Thyroid gland (tissue), 4 donors: ENCODE data around the gene RPS2. TPM values are rescaled to one million over a fixed set of nuclear protein-coding genes. Genes with fewer than 3 reads are reported as not detected.

ENCODE experiments used
- DNase-seq, 2 donors: peaks; one replicate each; pipeline ENCODE4 v3.0.0-alpha.2; 2019
- H3K27ac ChIP-seq, 3 donors: fragments of 200-600 bp; sonication (generic); 1 replicate in 2 of 3; 2 replicates in 1 of 3; pipeline ENCODE4 v1.5.1; 2016 to 2019; ENCODE audit warnings: mild to moderate bottlenecking in 1 of 3, moderate library complexity in 1 of 3
- H3K27me3 ChIP-seq: fragments of 200-600 bp; sonication (generic); one replicate; pipeline ENCODE4 v1.5.1; 2019
- H3K36me3 ChIP-seq, 2 donors: fragments of 200-600 bp; sonication (generic); one replicate each; pipeline ENCODE4 v1.5.1; 2016 to 2019
- H3K4me1 ChIP-seq, 2 donors: fragments of 200-600 bp; sonication (generic); one replicate each; pipeline ENCODE4 v1.5.1; 2017 to 2019
- H3K4me3 ChIP-seq, 3 donors: fragments of 200-600 bp; sonication (generic); replicated peaks in 1 of 3; 1 replicate in 2 of 3; 2 replicates in 1 of 3; pipeline ENCODE4 v1.5.1; 2016; ENCODE audit warnings: mild to moderate bottlenecking in 1 of 3
- H3K9me3 ChIP-seq: fragments of 200-600 bp; sonication (generic); one replicate; pipeline ENCODE4 v1.5.1; 2017
- CTCF ChIP-seq, 6 experiments: fragments of 200-600 bp in 3 of 6; fragments of 450-650 bp in 3 of 6; sonication (generic) in 3 of 6; IDR thresholded peaks; one replicate each; pipeline ENCODE4 v1.5.1; 2016 to 2019; ENCODE audit warnings: antibody characterized with exemption in 6 of 6, mild to moderate bottlenecking in 2 of 6, inconsistent platforms in 1 of 6, moderate library complexity in 1 of 6
- POLR2A ChIP-seq, 2 donors: fragments of 450-650 bp; IDR thresholded peaks; one replicate each; pipeline ENCODE4 v1.6.1; 2017; ENCODE audit warnings: antibody characterized with exemption in 2 of 2, mild to moderate bottlenecking in 2 of 2, moderate library complexity in 1 of 2
- WGBS, 2 donors: methylation state at CpG; one replicate each; pipeline ENCODE4 v1.1.5; 2017; 5-methylcytosine and 5-hydroxymethylcytosine counted together
- intact Hi-C: fragments of 100-400 bp; cut with DNase I; formaldehyde crosslinking; loops from one replicate; pipeline ENCODE4 v1.15.1; 2023
- total RNA-seq, 4 donors: library from RNA; depleted of rRNA; stranded (reverse); fragments of >200 nt; gene quantifications; one replicate each; pipeline ENCODE4 v1.2.3, GENCODE V29; 2016

RPS2 gene
- total RNA-seq, 4 donors from 2014 or later, result 976 to 2,244 (median 1,167) TPM

- H3K4me1 ChIP-seq, result peaks cover 7 to 19% of the 10 kb centered on the region in 2 donors
- TF ChIP-seq POLR2A (IDR thresholded peaks at IDR 0.05) (no peak), CTCF (IDR thresholded peaks at IDR 0.05) (no peak)
- H3K36me3 ChIP-seq, result peaks cover 51 to 54% of the 10 kb centered on the region in 2 donors
- intact Hi-C loops, result no loop called here
- H3K27ac ChIP-seq, result no peak overlapping the region
- no peaks in the 10 kb centered on the region for H3K27me3 ChIP-seq
- WGBS, 2 donors, result 95% methylated on average over 9 to 25 of the region's 53 CpGs
- H3K9me3 ChIP-seq, result no peaks in the 10 kb centered on the region
- no peak overlapping the region for H3K4me3 ChIP-seq
- DNase-seq, result no peak
Observed at GRCh38 chr16:2001456-2002355, 37.1 kb upstream of the RPS2 start.

GRCh38 chr16:2001035-2001434, 36.4 kb upstream of the RPS2 start:
- Histone ChIP-seq H3K36me3 (peaks cover 51 to 54% of the 10 kb centered on the region in 2 donors), H3K9me3 (no peaks in the 10 kb centered on the region), H3K27ac (no peak overlapping the region), H3K4me1 (peaks cover 7 to 18% of the 10 kb centered on the region in 2 donors), H3K4me3 (no peak overlapping the region), H3K27me3 (no peaks in the 10 kb centered on the region)
- WGBS, 2 donors, result 93 to 95% methylated on average over 7 to 19 of the region's 19 CpGs
- no peak for DNase-seq
- TF ChIP-seq POLR2A (IDR thresholded peaks at IDR 0.05) (no peak), CTCF (IDR thresholded peaks at IDR 0.05) (no peak)
- intact Hi-C loops, result no loop called here

- peaks cover 51 to 54% of the 10 kb centered on the region in 2 donors for H3K36me3 ChIP-seq
- 90 to 93% methylated on average over 20 to 25 of the region's 28 CpGs for WGBS, 2 donors
Observed at GRCh38 chr16:1999866-2000514, 35.4 kb upstream of the RPS2 start.

GRCh38 chr16:1998852-1999801, 34.5 kb upstream of the RPS2 start:
- Histone ChIP-seq H3K4me1 (peaks cover 6 to 9% of the 10 kb centered on the region in 2 donors), H3K9me3 (no peaks in the 10 kb centered on the region), H3K27ac (no peak overlapping the region), H3K27me3 (no peaks in the 10 kb centered on the region), H3K4me3 (no peak overlapping the region), H3K36me3 (peaks cover 51 to 54% of the 10 kb centered on the region in 2 donors)
- no peak for DNase-seq
- intact Hi-C loops, result no loop called here
- 90 to 98% methylated on average over 8 to 15 of the region's 39 CpGs for WGBS, 2 donors
- TF ChIP-seq POLR2A (IDR thresholded peaks at IDR 0.05), result no peak
- TF ChIP-seq CTCF (IDR thresholded peaks at IDR 0.05), result no peak

More at GRCh38 chr16:1999866-2000514, 35.4 kb upstream of the RPS2 start:
- Histone ChIP-seq H3K27ac (no peak overlapping the region), H3K4me3 (no peak overlapping the region), H3K9me3 (no peaks in the 10 kb centered on the region), H3K27me3 (no peaks in the 10 kb centered on the region), H3K4me1 (peaks cover 7 to 15% of the 10 kb centered on the region in 2 donors)
- intact Hi-C loops, result no loop called here
- TF ChIP-seq CTCF (IDR thresholded peaks at IDR 0.05) (no peak), POLR2A (IDR thresholded peaks at IDR 0.05) (no peak)
- DNase-seq, result no peak
